Heart left ventricle (tissue), 13 donors: ENCODE measurements around the gene BLOC1S1.

Source experiments
- POLR2A ChIP-seq, 2 donors: fragments of 450-650 bp; IDR thresholded peaks; one replicate each; pipeline ENCODE4 v1.6.1; 2017; ENCODE audit warnings: antibody characterized with exemption in 2 of 2, mild to moderate bottlenecking in 2 of 2, moderate library complexity in 2 of 2
- TF ChIP-seq, protein P1 (sequence below), 12 donors: fragments of 200-600 bp; sonication (generic) in 4 of 12; IDR thresholded peaks; one replicate each; pipeline versions ENCODE4 v1.5.0 to v1.8.0; 2018 to 2022; ENCODE audit warnings: antibody characterized with exemption in 12 of 12, mild to moderate bottlenecking in 5 of 12
- donor health status: ischemic (EF 13 %, LVEDD 7.1; RV severe dilation, severe dysfunction).
- donor health status: DM: no; HTN: yes; CAD: no.
- donor health status: DM: no; HTN: no; CAD: no.
- donor health status: ischemic (EF 25% LVEDD 6.9; RV normal size, moderate dysfunction).
- donor health status: ischemic (EF 25% LVEDD 5.7; RV mildly dilated, moderate dysfunction).
- donor health status: ischemic (EF 35%, LVEDD 5.7; RV mildly dilated, moderate dysfunction).
- donor health status: nonischemic (EF 11% LVEDD 7.7; RV severe dilation, severe dysfunction).
- donor health status: DM: yes; HTN: yes; CAD: no.
- donor health status: PGD.
- donor health status: ischemic (EF 29% LVEDD 5.4; RV normal size, mild dysfunction).
- donor health status: nonischemic (EF 23%, LVEDD 6.1; RV moderate dilation, normal function).

DNA sequence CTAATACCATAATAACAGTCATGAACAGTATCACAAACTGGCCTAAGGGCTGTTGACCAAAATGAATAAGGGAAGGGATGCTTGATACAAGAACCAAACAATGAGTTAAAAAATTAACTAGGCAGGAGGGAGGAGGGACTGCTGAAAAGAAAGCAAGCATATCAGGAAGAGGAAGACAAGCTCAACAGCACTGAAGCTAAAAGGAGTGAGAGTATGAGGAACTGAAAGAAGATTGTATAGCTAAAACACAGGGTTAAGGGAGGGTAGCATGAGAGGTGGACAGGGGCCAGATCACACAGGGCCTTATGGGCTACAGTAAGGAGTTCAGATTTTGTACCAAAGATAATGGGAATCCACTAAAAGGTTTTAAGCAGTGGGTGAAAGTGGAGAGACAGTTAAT is 42.2 kb upstream of the BLOC1S1 start:
- TF ChIP-seq, protein P1, sequence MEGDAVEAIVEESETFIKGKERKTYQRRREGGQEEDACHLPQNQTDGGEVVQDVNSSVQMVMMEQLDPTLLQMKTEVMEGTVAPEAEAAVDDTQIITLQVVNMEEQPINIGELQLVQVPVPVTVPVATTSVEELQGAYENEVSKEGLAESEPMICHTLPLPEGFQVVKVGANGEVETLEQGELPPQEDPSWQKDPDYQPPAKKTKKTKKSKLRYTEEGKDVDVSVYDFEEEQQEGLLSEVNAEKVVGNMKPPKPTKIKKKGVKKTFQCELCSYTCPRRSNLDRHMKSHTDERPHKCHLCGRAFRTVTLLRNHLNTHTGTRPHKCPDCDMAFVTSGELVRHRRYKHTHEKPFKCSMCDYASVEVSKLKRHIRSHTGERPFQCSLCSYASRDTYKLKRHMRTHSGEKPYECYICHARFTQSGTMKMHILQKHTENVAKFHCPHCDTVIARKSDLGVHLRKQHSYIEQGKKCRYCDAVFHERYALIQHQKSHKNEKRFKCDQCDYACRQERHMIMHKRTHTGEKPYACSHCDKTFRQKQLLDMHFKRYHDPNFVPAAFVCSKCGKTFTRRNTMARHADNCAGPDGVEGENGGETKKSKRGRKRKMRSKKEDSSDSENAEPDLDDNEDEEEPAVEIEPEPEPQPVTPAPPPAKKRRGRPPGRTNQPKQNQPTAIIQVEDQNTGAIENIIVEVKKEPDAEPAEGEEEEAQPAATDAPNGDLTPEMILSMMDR (IDR thresholded peaks at IDR 0.05), result no peak
- TF ChIP-seq POLR2A (IDR thresholded peaks at IDR 0.05), result no peak
